OCI-LY7 (cell line): ENCODE measurements around the gene SPAG9. TPM values are rescaled to one million over a fixed set of nuclear protein-coding genes. Genes with fewer than 3 reads are reported as not detected.
A peak's percentile ranks its signal among the peaks of the same experiment; 100 is the strongest.

ENCODE experiments used
- Bru-seq: library from RNA; stranded (reverse); fragments of 400-500 nt; gene quantifications from one replicate; lab custom pipeline; 2021; lab: Mats Ljungman, UMichigan
- BruChase-seq, 2 experiments: library from RNA; stranded (reverse); fragments of 400-500 nt; gene quantifications; one replicate each; lab custom pipeline; 2021; lab: Mats Ljungman, UMichigan
- BruUV-seq: library from RNA; stranded (reverse); fragments of 400-500 nt; replicated peaks from 2 replicates; lab custom pipeline; 2021; lab: Mats Ljungman, UMichigan
- CTCF ChIA-PET: fragments of 300-600 bp; sonication (Branson Sonifier 250); formaldehyde crosslinking; loops from one replicate; lab custom pipeline; 2022; ENCODE audit warnings: antibody characterized with exemption; ENCODE audit not compliant: unreplicated experiment; lab: Charles Lee
- POLR2A ChIA-PET: fragments of 300-600 bp; sonication (Branson Sonifier 250); formaldehyde crosslinking; loops from one replicate; lab custom pipeline; 2022; ENCODE audit warnings: antibody characterized with exemption; lab: Charles Lee
- DNase-seq: peaks from one replicate; pipeline ENCODE4 v3.0.0-alpha.2; 2015; ENCODE audit warnings: low spot score
- H2AFZ ChIP-seq: fragments of 200-600 bp; sonication (generic), shearing (Covaris generic); 2 replicates; pipeline ENCODE4 v1.6.1; 2014; ENCODE audit warnings: mild to moderate bottlenecking, antibody characterized with exemption, low read length, moderate library complexity
- H3K27ac ChIP-seq: fragments of 200-600 bp; sonication (generic); 2 replicates; pipeline ENCODE4 v1.5.1; 2014; ENCODE audit warnings: mixed run types, low read depth, mild to moderate bottlenecking, moderate library complexity, low read length, inconsistent platforms; ENCODE audit not compliant: poor library complexity, severe bottlenecking
- H3K36me3 ChIP-seq: fragments of 200-600 bp; sonication (generic); 2 replicates; pipeline ENCODE4 v1.6.1; 2014; ENCODE audit warnings: mild to moderate bottlenecking, antibody characterized with exemption, low read length, moderate library complexity, mixed read lengths; ENCODE audit not compliant: insufficient read depth
- H3K4me1 ChIP-seq: fragments of 200-600 bp; sonication (generic); 2 replicates; pipeline ENCODE4 v1.5.1; 2014; ENCODE audit warnings: mild to moderate bottlenecking, low read length; ENCODE audit not compliant: insufficient read depth, poor library complexity, severe bottlenecking
- H3K4me2 ChIP-seq: fragments of 200-600 bp; sonication (generic); 2 replicates; pipeline ENCODE4 v1.6.1; 2014; ENCODE audit warnings: mild to moderate bottlenecking, low read length
- H3K4me3 ChIP-seq: fragments of 200-600 bp; sonication (generic); 2 replicates; pipeline ENCODE4 v1.5.1; 2014; ENCODE audit warnings: mild to moderate bottlenecking, low read depth, low read length; ENCODE audit not compliant: poor library complexity, severe bottlenecking
- H3K79me2 ChIP-seq: fragments of 200-600 bp; sonication (generic); 2 replicates; pipeline ENCODE4 v1.6.1; 2016; ENCODE audit warnings: low read depth, mild to moderate bottlenecking, low read length, moderate library complexity, mixed read lengths; ENCODE audit not compliant: insufficient read depth
- H3K9me2 ChIP-seq: fragments of 200-600 bp; sonication (generic); 2 replicates; pipeline ENCODE4 v1.6.1; 2016; ENCODE audit warnings: mild to moderate bottlenecking, low read length, mixed read lengths; ENCODE audit not compliant: insufficient read depth
- H3K9me3 ChIP-seq: fragments of 200-600 bp; sonication (generic); 2 replicates; pipeline ENCODE4 v1.6.1; 2014; ENCODE audit warnings: mild to moderate bottlenecking, mixed run types, low read length, mixed read lengths
- H4K20me1 ChIP-seq: fragments of 200-600 bp; sonication (generic); 2 replicates; pipeline ENCODE4 v1.6.1; 2014; ENCODE audit warnings: mild to moderate bottlenecking, antibody characterized with exemption, low read length, moderate library complexity, mixed read lengths; ENCODE audit not compliant: insufficient read depth
- EZH2phosphoT487 ChIP-seq: fragments of 200-600 bp; sonication (generic); IDR thresholded peaks from 2 replicates; pipeline ENCODE4 v1.6.1; 2018; ENCODE audit warnings: low read depth, borderline replicate concordance, mild to moderate bottlenecking, mixed run types, antibody characterized with exemption, low read length, moderate library complexity, mixed read lengths
- intact Hi-C: fragments of 100-400 bp; cut with micrococcal nuclease; formaldehyde crosslinking; loops from one replicate; pipeline ENCODE4 v1.10.0; 2022; ENCODE audit not compliant: unreplicated experiment
- long read RNA-seq: library from polyadenylated mRNA; stranded (forward); transcript quantifications from one replicate; pipeline ENCODE4 v2.0.0, GENCODE V29; 2022
- total RNA-seq, 2 experiments: library from RNA; depleted of rRNA in 1 of 2; stranded (reverse); fragments of >200 nt in 1 of 2; shearing (Covaris generic) in 1 of 2; gene quantifications; 2 replicates each; pipeline ENCODE4 v1.2.3, GENCODE V29; 2014 to 2022
- TF ChIP-seq, protein P1 (sequence below): fragments of 200-600 bp; sonication (generic); conservative IDR thresholded peaks from 2 replicates; pipeline ENCODE4 v1.5.1; 2014; ENCODE audit warnings: mild to moderate bottlenecking, antibody characterized with exemption, low read length, moderate library complexity, mixed read lengths

Gene SPAG9, protein sequence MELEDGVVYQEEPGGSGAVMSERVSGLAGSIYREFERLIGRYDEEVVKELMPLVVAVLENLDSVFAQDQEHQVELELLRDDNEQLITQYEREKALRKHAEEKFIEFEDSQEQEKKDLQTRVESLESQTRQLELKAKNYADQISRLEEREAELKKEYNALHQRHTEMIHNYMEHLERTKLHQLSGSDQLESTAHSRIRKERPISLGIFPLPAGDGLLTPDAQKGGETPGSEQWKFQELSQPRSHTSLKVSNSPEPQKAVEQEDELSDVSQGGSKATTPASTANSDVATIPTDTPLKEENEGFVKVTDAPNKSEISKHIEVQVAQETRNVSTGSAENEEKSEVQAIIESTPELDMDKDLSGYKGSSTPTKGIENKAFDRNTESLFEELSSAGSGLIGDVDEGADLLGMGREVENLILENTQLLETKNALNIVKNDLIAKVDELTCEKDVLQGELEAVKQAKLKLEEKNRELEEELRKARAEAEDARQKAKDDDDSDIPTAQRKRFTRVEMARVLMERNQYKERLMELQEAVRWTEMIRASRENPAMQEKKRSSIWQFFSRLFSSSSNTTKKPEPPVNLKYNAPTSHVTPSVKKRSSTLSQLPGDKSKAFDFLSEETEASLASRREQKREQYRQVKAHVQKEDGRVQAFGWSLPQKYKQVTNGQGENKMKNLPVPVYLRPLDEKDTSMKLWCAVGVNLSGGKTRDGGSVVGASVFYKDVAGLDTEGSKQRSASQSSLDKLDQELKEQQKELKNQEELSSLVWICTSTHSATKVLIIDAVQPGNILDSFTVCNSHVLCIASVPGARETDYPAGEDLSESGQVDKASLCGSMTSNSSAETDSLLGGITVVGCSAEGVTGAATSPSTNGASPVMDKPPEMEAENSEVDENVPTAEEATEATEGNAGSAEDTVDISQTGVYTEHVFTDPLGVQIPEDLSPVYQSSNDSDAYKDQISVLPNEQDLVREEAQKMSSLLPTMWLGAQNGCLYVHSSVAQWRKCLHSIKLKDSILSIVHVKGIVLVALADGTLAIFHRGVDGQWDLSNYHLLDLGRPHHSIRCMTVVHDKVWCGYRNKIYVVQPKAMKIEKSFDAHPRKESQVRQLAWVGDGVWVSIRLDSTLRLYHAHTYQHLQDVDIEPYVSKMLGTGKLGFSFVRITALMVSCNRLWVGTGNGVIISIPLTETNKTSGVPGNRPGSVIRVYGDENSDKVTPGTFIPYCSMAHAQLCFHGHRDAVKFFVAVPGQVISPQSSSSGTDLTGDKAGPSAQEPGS (N-terminal part only)
- total RNA-seq (2014; rRNA removed; shearing (Covaris generic)) (61.1 and 78.9 TPM in 2 replicates), total RNA-seq (2022) (75.5 and 87.9 TPM in 2 replicates), Bru-seq, nascent RNA (percentile 86 among the genes with signal in this experiment), BruChase-seq, experiment 1, labeled RNA remaining after a 6-hour chase (percentile 78 among the genes with signal in this experiment), BruChase-seq, experiment 2, labeled RNA remaining after a 2-hour chase (percentile 78 among the genes with signal in this experiment)
- long read RNA-seq, full-length matches to known transcripts, result 7 of 18 reads
- long read RNA-seq, partial matches to known transcripts, result 1 of 18 reads
- long read RNA-seq, other reads (novel, unspliced or antisense), result 10 of 18 reads

DNA sequence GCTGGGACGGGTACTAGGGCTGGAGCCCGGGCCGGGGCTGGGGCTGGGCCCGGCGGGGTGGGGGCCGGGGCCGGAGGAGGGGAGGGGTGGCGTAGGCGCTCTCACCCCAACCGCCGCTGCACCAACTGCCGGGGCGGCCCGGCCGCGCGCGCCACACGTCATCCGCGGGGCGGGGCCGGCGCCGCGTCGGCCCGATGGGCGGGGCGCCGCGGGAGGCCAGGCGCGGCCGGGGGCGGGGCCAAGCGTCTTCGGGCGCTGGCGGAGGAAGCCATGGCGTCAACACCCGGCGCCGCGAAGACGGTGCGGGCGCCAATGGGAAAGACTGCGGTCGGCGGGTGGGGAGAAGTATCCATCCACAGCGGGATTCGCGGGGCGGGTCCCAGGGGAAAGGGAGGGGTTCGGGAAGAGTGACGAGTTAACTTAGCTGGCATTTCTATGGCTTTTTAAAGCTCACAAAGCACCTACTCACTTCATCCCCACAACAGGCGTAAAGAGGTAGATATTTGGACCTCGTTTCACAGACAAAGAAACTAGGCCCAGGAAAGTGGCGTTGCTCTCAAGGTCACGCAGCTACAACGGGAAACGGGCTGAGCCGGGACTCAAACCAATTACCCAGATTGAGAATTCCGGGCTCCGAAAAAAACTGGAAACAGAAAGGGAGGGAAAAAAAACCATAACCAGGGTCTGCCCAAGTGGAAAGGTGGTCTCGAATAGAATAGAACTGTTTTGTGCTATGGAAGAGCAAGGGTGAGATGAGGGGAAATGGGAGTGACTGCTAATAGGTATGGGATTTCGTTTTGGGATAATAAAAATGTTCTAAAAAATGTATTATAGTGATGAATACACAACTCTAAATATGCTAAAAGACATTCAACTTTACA, at the start of gene SPAG9:
Gene SPAG9 (minus strand): TSS at position 130 of the 881 bp plus-strand sequence. CDS start 212 bp downstream, outside the sequence.
- Histone ChIP-seq H3K4me1 (peaks cover 38% of the 10 kb centered on the region), H4K20me1 (peaks cover 26% of the 10 kb centered on the region), H3K9me3 (no peaks in the 10 kb centered on the region), H3K4me3 (peak within 1 kb of the TSS; percentile 100), H2AFZ (peak within 1 kb of the TSS; percentile 97), H3K4me2 (peak within 1 kb of the TSS; percentile 100), H3K27ac (peak within 1 kb of the TSS; percentile 87), H3K9me2 (no peaks in the 10 kb centered on the region), H3K79me2 (peaks cover 42% of the 10 kb centered on the region), H3K36me3 (peaks cover 8% of the 10 kb centered on the region)
- POLR2A ChIA-PET, result interaction anchor here (0.6 to 1.7 kb wide), 11 partner anchors 10 to 767 kb away, joined by 3 to 10 read pairs (median 3); partner anchors contain the start of gene NME1
- TSS peak; percentile 95 for BruUV-seq
- intact Hi-C loops, result loop anchor here (1.0 to 5.0 kb wide), 2 partner anchors 32 to 254 kb away; partner anchors contain the start of genes NME1 and TOB1
- peak; percentile 95 for DNase-seq
- no peak for TF ChIP-seq EZH2phosphoT487
- TF ChIP-seq, protein P1, sequence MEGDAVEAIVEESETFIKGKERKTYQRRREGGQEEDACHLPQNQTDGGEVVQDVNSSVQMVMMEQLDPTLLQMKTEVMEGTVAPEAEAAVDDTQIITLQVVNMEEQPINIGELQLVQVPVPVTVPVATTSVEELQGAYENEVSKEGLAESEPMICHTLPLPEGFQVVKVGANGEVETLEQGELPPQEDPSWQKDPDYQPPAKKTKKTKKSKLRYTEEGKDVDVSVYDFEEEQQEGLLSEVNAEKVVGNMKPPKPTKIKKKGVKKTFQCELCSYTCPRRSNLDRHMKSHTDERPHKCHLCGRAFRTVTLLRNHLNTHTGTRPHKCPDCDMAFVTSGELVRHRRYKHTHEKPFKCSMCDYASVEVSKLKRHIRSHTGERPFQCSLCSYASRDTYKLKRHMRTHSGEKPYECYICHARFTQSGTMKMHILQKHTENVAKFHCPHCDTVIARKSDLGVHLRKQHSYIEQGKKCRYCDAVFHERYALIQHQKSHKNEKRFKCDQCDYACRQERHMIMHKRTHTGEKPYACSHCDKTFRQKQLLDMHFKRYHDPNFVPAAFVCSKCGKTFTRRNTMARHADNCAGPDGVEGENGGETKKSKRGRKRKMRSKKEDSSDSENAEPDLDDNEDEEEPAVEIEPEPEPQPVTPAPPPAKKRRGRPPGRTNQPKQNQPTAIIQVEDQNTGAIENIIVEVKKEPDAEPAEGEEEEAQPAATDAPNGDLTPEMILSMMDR, result no peak
- CTCF ChIA-PET, result interaction anchor here (0.6 to 0.9 kb wide), 2 partner anchors 8 to 412 kb away, joined by 3 to 4 read pairs; no protein-coding TSS in a partner anchor

DNA sequence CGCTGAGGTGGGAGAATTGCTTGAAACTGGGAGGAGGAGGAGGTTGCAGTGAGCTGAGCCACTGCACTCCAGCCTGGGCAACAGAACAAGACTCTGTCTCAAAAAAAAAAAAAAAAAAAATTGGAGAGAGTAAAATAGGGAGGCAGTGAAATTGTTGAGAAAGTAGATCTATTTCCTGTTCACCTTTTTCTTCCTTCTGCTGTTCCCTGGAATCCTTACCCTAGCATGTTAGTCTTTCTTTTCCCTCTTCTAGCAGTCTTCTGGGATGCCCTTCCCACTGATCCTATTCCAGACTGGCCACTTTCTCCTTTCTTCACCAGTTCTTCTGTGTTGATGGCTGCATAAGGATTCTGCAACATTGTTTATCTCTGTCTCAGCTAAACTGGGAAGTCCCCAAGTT, 48.7 kb upstream of the SPAG9 start:
- Histone ChIP-seq H3K36me3 (peaks cover 72% of the 10 kb centered on the region), H3K4me1 (peaks cover 22% of the 10 kb centered on the region), H3K9me2 (no peaks in the 10 kb centered on the region), H3K79me2 (peaks cover 19% of the 10 kb centered on the region), H4K20me1 (0 out of 2 replicates have a peak, but pooled peaks cover 4% of the 10 kb centered on the region), H3K4me3 (no peak overlapping the region), H3K4me2 (no peak overlapping the region), H2AFZ (no peak overlapping the region), H3K9me3 (no peaks in the 10 kb centered on the region), H3K27ac (no peak overlapping the region)
- POLR2A ChIA-PET, result interaction anchor here (0.6 kb wide), 1 partner anchor 59 kb away, joined by 3 read pairs; no protein-coding TSS in a partner anchor
- intact Hi-C loops, result no loop called here
- TF ChIP-seq, protein P1, result no peak
- no peak for TF ChIP-seq EZH2phosphoT487
- BruUV-seq, result no TSS peak
- CTCF ChIA-PET, result no interaction called here
- no peak for DNase-seq
